SU-DHL-6 (cell line): Measurements from ENCODE around the gene DPP8.

Source experiments
- CTCF ChIP-seq: fragments of 200-600 bp; sonication (generic); IDR thresholded peaks from one replicate; pipeline ENCODE4 v1.5.1; 2017; ENCODE audit warnings: antibody characterized with exemption, mild to moderate bottlenecking, low read length, moderate library complexity; ENCODE audit not compliant: insufficient read depth, poor library complexity, severe bottlenecking
- EZH2phosphoT487 ChIP-seq: fragments of 200-600 bp; sonication (generic), shearing (Covaris generic); conservative IDR thresholded peaks from 2 replicates; pipeline ENCODE4 v1.6.1; 2018; ENCODE audit warnings: mild to moderate bottlenecking, antibody characterized with exemption, low read length, moderate library complexity, mixed read lengths

DNA sequence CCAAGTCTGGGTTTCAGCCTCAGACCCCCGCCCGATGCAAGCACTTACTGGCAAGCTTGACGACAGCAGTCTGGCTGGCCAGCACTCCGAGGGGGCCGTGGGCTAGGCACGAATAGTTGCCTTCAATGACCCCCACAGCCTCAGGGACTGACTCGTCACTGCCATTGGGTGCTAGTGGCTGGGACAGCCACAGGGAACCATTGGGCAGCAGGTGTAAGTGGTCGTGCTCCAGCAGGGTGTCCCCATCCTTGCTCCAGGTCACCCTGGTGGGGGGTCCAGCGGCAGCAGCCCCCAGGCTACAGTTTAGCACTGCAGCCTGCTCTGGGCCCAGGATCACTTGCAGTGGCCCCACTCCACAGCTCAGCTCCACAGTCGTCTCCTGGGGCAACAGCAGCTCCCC lies 106.5 kb downstream of the DPP8 start:
- TF ChIP-seq CTCF (no peak), EZH2phosphoT487 (no peak)
